Left renal cortex interstitium (tissue), 4 donors: ENCODE data around the gene CENPX. TPM values are rescaled to one million over a fixed set of nuclear protein-coding genes. Genes with fewer than 3 reads are reported as not detected.
A peak's percentile ranks its signal among the peaks of the same experiment; 100 is the strongest.

Source experiments
- DNase-seq, 4 donors: peaks; one replicate each; pipeline ENCODE4 v3.0.0-alpha.2; 2013; ENCODE audit warnings: low read depth in 4 of 4, low spot score in 2 of 4, missing footprints in 1 of 4
- polyA plus RNA-seq, 4 donors: library from polyadenylated mRNA; unstranded; fragments of 120-200 nt; gene quantifications; one replicate each; pipeline ENCODE4 v1.2.1, GENCODE V29; 2013; ENCODE audit not compliant: insufficient read length in 4 of 4

Gene CENPX
- polyA plus RNA-seq, 4 donors: 36.3 to 49.2 (median 45.1) TPM

DNA sequence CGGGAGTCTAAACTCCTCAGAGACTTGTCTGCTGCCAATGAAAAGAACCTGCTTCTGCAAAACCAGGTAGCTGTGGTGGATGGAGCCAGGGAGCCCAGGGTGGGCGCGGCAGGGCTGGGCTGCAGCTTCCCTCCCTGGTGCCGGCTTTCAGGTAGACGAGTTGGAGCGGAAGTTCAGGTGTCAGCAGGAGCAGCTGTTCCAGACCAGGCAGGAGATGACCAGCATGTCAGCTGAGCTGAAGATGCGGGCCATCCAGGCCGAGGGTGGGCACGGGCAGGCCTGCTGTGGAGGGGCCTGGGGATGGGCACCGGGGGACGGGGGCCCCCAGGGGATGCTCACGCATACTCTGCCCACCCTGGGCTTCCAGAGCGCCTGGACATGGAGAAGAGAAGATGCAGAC, 5.6 kb upstream of the CENPX start:
- DNase-seq: no peak

DNA sequence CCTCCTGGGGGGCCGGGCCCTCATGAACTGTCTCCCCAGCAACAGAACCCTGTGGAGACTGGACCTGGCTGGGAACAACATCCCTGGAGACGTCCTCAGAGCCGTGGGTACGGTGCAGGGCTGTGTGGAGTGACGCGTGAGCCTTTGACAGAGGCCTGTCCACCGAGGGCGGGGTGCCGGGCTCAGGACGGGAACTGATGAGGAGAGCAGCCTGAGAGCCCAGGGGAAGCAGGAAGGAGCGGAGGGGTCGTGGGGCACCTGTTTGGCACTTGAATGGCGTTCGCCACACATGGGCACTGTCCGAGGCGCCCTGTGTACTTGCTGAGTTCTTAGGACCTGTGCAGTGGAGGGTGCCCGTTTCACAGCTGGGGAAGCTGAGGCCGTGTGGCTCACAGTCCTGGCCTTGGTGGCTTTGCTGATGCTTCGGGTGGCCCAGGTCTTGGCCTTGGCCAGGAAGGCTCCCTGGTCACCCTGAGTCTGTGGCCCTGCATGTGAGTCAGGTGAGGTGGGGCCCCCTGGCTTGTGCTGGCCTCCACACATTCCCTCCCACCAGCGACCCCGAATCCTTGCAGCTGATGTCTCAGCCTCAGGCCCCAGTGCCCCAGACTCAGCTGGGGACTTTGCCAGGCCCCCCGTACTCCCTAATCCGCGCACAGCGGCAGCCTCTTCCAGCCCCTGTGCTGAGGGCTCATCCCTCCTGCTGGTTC, 2.9 kb upstream of the CENPX start:
- no peak for DNase-seq

DNA sequence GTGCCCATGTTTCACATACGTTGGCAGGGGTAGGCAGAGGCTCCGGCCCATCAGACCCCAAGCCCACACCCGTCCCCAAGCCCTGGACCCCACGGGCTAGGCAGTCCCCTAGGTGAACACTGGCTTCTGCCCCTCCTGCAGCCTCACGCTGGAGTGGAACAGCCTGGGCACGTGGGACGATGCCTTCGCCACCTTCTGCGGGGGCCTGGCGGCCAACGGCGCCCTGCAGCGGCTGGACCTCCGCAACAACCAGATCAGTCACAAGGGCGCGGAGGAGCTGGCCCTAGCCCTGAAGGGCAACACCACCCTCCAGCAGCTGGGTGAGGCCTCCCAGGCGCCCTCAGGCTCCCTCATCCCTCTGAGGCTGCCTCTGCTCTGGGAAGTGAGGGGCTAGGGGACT, 2.2 kb upstream of the CENPX start:
- DNase-seq: no peak

DNA sequence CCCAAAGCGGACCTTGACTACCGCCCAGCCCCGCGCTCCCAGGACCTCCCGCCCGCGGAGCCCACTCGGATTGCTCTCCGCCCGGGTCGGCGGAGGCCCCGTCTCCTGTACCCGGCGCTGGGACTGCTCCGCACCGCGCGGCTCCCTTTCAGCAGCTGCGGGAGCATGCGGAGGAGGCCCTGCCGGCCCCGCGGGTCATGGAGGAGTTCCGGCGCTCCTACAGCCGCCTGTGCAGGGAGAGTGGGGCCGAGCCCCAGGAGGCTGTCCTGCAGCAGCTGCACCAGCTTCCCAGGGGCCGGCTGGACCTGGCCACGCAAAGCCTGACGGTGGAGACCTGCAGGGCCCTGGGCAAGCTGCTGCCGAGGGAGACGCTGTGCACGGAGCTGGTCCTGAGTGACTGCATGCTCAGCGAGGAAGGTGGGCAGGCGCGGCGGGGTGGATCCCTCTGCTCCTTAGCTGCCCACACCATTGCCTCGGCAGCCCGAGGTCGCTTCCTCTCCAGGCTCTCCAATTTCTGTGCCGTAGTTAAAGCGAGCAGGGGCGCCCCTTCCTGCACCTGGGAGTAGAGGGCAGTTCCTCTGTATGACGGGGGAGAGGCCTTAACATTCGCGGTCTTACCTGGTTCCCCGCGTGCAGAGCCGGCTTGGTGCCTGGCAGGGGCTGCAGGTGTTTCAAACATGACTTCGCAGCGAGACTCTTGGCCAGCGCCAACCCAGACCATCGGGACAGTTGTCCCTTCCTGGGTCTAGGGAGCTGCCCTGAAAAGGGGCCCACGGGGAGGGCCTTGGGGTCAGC, 966 bp upstream of the CENPX start:
- no peak for DNase-seq

DNA sequence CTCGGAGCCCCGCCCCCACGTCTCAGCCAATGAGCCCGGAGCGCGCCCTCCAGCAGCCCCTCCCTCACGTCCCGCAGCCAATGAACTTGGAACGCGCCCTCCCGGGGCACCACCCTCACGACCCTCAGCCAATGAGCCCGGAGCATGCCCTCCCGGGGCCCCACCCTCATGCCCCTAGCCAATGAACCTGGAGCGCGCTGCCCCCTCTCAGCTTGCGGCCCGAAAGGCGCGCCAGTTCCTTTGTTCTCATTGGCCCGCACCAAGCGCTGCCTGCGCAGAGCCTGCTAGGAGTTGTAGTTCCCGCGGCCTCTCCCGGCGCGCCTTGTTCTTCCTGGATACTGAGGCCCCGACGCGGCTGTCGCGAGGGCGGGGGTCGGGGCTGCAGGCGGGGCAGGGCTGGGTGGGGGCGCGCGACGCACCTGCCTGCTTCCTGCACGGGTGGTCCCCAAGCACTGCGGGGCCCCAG, 336 bp upstream of the CENPX start, which contains the start of gene LRRC45:
TSS of gene LRRC45 (plus strand) at position 325 of the 466 bp plus-strand sequence. CDS start 339 bp downstream, outside the sequence.
- DNase-seq: peak; percentile 87 to 98 (median 98)

DNA sequence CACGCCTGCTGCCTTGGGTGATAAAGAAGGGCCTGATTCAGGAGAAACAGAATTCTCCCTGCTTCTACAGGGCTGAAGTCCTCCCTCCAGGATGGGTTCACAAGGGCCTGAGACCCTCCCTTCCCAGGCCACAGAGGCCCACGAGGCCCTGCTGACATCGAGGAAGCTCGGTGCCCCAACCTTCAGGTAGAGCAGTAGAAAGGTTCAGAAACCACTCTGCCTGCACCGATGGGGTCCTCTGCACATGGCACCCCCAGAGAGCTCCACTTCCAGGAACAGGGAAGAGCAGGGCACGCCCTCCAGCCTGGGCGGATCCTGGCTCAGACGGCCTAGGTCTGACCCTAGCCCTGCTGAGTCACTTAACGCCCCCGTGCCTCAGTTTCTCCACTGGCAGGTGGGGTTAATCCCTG, 773 bp downstream of the CENPX start:
- DNase-seq: no peak

DNA sequence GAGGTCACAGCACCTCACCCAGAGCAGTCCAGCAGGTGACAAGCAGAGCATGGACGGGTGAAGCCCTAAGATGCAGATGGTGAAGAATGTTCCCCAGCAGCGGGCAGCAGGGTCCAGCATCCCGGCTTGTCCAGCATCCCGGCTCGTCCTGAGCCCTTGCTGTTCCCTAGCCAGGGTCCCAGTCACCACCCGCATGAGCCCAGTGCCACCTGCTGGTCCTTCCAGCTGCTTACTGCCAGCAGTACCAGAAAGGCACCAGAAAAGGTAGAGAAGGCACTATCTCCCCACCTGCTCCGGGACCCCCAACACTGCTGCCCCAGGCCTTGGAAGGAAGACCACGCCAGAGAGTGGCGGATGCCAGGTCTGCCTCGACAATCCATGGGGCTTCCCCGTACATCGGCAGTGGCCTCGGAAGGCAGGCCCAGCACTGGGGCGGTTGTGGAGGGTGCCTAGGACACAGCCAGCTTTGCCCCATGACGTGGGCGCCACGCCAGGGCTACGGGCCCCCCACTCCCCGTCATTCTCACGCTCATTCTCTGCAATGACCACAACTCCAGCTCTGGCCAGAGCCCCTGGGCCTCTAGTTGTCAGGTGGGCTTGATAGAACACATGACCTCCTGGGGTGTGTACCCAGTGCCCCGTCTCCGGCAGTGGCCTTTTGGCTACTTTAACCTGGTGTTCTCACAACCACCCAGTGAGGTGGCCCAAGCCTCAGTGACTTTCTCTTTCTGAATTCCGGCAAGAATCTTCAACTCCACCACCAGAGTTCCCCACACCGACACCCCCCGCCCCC, 1.4 kb downstream of the CENPX start:
- DNase-seq: no peak

DNA sequence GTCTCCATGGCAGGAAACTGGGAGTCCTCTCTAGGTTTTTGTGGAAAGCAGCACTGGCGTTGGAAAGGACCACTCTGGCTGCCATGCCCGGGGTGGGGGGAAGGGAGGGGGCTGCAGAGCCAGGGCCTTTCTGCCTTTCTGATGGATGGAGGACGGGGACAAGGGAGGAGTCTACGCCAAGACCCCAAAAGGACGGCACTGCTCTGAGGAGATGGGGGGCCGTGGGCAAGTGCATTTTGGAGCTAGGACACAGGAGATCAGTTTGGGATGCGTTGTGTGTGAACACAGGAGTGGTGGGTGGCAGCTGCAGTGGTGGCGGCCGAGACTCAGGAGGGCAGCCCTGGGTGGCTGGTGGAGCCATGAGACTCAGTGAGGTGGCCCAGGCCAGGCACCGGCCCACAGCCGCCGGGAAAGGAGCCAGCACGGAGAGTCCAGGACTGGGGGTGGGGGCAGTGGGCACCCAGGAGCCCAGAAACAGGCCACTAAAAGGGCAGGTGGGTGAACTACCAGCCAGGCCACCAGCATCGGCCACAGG, 2.0 kb downstream of the CENPX start:
- no peak for DNase-seq

DNA sequence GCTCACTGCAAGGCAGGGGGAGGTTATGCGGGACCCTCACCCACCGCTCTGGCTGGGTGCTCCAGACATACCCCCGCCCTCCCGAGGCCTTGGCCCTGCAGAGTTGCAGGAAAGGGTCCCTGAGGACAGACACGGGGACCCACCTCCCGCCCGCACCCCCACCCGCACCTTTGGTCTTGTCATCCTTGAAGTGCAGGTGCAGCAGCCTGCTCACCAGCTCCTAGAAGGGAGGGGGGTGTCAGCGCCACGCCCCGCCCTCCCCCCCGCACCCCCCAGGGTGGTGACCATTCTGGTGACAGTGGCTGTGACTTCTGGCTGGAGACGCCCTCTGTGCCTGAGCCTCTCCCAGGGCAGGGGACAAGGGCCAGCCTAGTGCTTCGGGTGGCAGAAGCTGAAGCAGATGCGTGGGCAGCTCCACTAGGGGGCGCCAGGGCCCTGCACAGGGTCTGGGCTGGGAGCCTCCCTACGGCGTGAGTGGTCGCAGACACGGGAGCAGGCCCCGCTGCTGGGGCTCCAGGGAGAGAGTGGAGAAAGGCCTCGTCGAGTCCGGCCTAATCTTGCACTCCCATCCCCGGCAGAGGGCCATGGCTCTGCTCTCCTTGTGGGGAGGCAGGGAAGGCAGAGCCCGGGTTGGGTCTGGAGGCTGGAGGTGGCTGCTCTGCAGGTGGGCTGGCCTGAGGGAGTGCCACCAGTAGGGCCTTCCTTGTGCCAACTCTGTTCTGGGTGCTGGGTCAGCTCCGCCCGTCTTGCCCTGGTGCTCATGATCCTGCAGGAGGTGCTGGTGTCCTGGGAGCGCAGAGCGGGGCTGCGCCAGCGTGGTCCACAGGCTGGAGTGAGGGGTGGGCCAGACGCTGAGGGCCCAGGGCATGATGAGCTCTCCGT, 2.7 kb downstream of the CENPX start:
- DNase-seq: no peak

DNA sequence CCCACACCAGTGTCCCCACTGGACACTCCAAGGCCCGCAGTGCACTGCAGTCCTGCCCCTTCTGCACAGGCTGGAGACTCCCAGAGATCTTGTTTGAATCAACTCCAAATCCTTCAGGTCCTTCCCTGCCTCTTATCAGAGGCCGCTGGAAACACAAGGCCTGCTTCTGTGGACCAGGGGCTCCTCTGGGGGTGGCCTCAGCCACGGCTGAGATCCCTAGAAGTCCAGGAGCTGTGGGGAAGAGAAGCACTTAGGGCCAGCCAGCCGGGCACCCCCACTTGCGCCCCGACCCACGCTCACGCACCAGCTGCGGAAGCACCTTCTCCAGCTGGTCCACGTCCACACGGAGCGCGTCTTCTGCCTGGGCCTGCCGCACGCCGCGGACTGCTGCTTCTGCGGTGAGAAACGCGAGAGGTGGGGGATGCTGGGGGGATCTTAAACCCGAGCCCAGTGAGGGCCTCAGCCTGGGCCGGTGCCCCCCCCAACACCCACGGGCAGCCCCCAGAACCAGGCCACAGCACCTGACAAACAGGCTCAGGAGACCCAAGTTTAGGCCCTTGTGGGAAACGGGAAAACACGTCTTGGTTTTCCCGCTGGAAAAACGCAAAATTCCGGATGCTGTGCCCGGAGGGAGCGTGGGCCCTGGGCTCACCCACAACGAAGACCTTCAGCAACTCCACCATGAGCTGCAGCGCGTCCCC, 3.5 kb downstream of the CENPX start:
- DNase-seq: no peak

DNA sequence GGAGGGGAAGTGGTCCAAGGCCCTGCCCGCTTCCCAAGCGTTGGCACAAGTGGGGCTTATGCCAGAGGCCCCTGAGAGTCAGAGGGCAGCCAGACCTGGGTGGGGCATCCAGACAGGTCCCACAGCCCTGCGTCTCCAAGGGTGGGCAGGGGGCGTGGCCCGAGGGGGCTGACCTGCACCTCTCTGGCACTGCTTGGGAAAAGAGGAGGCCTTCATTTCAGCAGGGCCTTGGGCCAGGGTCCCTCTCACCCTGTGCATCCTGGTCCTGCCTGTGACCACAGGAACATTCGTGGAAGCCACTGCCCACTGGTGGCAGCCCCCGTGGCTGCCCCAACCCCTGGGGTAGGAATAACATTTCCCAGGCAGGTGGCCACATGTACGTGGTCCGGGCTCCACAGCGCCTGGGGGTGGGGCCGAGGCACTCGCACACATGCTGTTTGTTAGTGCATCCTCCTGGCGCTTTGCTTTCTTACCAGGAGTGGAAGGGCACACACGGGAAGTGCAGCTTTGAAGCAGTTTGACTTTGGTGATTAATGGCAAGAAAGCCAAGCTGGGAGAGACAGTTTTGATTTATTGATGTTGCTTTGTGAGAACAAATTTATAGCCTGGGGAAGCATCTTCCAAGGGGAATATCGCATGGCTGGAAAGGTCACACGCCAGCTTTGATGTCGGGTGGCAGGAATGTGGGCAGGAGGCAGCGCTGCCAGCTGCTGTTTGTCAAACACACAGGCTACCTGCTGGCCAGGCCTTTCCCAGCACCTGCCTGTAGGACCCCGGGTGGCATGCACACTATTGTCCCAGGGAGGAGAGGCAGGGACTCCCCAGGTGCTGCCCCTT, 4.3 kb downstream of the CENPX start:
- no peak for DNase-seq

DNA sequence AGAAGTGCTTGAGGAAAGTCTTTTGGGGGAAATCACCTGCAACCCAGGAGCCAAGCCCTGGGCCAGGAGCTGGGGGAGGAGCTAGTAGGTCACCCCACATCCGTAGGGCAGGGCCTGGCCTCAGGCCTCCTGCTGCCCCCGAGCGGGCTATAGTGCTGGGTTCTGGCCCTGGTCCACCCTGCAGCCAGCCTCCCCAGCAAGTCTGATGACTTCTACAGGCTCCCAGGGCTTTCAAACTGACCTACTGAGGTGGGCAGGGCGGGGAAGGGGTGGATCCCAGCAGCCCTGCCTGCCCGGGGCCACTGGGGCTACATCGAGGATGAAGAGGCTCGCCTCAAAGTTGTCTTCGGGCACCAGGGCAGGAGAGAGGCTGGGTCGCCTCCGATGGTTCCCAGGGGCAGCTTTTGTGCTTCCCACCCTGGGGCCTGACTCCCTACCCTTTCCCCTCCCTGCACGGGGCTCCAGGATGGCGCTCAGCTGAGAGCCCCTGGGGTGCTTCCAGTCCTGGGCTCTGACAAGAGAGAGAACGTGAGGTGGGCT, 5.0 kb downstream of the CENPX start:
- no peak for DNase-seq

DNA sequence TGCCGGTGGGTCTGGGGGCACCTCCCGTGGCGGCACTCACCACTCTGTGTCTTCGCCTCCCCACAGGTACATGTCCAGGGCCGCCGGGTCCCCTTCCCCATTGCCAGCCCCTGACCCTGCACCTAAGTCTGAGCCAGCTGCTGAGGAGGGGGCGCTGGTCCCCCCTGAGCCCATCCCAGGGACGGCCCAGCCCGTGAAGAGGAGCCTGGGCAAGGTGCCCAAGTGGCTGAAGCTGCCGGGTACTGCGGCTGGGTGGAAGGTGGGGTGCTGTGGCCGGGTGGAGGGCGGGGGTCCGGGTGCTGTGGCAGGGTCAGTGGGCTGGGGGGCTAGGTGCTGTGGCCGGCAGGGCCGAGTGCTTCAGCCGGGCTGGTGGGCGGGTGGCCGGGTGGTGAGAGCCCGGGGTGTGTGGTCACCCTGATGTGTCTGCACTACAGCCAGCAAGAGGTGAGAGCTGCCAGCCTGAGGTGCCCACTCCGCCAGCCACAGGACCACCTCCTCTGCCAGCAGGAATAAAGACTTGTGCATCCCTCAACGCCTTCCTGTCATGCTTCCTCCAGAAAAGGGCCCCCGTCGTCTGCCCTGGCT, 5.7 kb downstream of the CENPX start:
- no peak for DNase-seq

DNA sequence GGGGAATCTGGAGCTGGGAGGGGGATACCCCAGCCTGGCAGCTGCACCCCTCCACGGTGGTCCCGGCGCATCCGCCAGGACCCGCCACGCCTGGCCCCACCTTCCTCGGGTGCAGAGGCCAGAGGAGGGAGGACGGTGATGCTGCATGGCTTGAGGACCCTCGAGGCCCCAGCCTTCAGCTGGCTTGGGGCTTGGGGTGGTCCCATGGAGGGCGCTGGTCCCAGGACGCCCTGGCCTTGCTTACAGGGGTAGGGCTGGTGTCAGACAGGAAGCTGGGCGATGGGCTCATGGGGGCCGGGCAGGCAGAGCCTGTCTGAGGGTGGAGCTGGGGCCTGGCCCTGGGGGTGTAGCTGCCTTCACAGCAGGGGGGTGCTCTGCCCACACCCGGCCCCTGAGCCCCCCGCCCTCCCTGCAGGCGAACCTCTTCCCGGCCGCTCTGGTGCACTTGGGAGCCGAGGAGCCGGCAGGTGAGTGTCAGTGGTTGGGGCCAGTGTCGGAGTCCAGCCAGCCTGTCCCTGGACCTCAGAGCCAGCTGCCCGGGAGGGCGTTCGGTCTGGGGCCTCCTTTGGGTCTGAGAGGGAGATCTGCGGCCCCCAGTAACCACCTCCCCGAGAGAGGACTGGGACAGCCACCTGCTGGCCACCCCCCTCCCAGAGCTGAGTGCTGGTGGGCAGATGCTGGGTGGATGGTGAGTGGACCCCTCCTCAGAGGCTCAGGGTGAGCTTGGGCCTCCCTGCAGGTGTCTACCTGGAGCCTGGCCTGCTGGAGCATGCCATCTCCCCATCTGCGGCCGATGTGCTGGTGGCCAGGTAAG, 6.4 kb downstream of the CENPX start:
- DNase-seq: no peak

DNA sequence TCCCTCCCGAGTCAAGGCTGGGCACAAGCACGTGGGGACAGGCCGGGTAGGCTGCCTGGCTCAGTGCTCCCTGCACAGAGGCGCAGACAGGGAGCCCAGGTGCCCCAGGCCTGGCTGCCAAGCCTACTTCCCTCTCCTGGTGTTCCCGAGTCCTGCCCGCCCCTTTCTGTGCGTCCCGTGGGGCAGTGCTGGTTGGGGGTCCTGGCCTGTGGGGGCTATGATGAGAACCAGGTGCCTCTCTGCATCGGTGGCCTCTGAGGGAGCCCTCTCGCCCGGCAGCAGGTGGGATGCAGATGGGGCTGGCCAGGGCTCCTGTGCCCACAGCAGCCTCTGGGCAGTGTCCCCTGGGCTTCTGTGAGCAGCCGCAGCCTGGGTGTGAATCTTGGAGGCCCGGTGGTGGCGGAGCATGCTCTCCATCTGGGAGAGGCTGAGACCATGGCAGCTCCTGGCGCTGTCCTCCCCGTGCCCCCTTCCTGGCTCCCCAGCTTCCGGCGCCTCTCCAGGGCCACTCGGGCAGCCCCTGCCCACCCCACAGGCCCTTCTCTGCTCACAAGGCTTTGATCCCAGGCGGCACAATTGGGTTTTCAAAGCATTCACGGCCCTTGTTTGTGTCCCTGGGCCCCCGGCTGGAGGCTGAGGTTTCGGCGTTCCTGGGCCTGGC, 7.2 kb downstream of the CENPX start:
- DNase-seq: no peak

DNA sequence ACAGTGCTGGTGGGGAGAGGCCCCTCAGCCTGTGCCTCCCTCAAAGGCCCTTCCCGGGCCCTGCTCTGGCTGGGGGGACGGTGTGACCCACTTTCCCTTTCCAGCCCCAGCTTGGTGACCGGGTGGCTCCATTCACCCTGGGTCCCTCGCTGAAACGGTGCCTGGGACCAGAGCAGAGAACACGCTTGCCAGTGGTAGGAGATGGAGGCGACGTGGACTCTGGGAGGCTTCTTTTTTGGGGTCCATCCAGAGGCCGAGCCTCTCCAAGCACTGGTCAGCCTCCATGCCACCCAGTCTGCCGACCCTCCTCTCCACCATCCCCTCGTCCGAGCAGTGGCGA, 7.7 kb downstream of the CENPX start:
- no peak for DNase-seq
